OCI-LY7 (cell line): ENCODE data around the gene TM6SF1. TPM values are rescaled to one million over a fixed set of nuclear protein-coding genes. Genes with fewer than 3 reads are reported as not detected.

Experiments
- BruUV-seq: library from RNA; stranded (reverse); fragments of 400-500 nt; replicated peaks from 2 replicates; lab custom pipeline; 2021; lab: Mats Ljungman, UMichigan
- CTCF ChIA-PET: fragments of 300-600 bp; sonication (Branson Sonifier 250); formaldehyde crosslinking; loops from one replicate; lab custom pipeline; 2022; ENCODE audit warnings: antibody characterized with exemption; ENCODE audit not compliant: unreplicated experiment; lab: Charles Lee
- POLR2A ChIA-PET: fragments of 300-600 bp; sonication (Branson Sonifier 250); formaldehyde crosslinking; loops from one replicate; lab custom pipeline; 2022; ENCODE audit warnings: antibody characterized with exemption; lab: Charles Lee
- DNase-seq: peaks from one replicate; pipeline ENCODE4 v3.0.0-alpha.2; 2015; ENCODE audit warnings: low spot score
- H2AFZ ChIP-seq: fragments of 200-600 bp; sonication (generic), shearing (Covaris generic); 2 replicates; pipeline ENCODE4 v1.6.1; 2014; ENCODE audit warnings: mild to moderate bottlenecking, antibody characterized with exemption, low read length, moderate library complexity
- H3K27ac ChIP-seq: fragments of 200-600 bp; sonication (generic); 2 replicates; pipeline ENCODE4 v1.5.1; 2014; ENCODE audit warnings: mixed run types, low read depth, mild to moderate bottlenecking, moderate library complexity, low read length, inconsistent platforms; ENCODE audit not compliant: poor library complexity, severe bottlenecking
- H3K36me3 ChIP-seq: fragments of 200-600 bp; sonication (generic); 2 replicates; pipeline ENCODE4 v1.6.1; 2014; ENCODE audit warnings: mild to moderate bottlenecking, antibody characterized with exemption, low read length, moderate library complexity, mixed read lengths; ENCODE audit not compliant: insufficient read depth
- H3K4me1 ChIP-seq: fragments of 200-600 bp; sonication (generic); 2 replicates; pipeline ENCODE4 v1.5.1; 2014; ENCODE audit warnings: mild to moderate bottlenecking, low read length; ENCODE audit not compliant: insufficient read depth, poor library complexity, severe bottlenecking
- H3K4me2 ChIP-seq: fragments of 200-600 bp; sonication (generic); 2 replicates; pipeline ENCODE4 v1.6.1; 2014; ENCODE audit warnings: mild to moderate bottlenecking, low read length
- H3K4me3 ChIP-seq: fragments of 200-600 bp; sonication (generic); 2 replicates; pipeline ENCODE4 v1.5.1; 2014; ENCODE audit warnings: mild to moderate bottlenecking, low read depth, low read length; ENCODE audit not compliant: poor library complexity, severe bottlenecking
- H3K79me2 ChIP-seq: fragments of 200-600 bp; sonication (generic); 2 replicates; pipeline ENCODE4 v1.6.1; 2016; ENCODE audit warnings: low read depth, mild to moderate bottlenecking, low read length, moderate library complexity, mixed read lengths; ENCODE audit not compliant: insufficient read depth
- H3K9me2 ChIP-seq: fragments of 200-600 bp; sonication (generic); 2 replicates; pipeline ENCODE4 v1.6.1; 2016; ENCODE audit warnings: mild to moderate bottlenecking, low read length, mixed read lengths; ENCODE audit not compliant: insufficient read depth
- H3K9me3 ChIP-seq: fragments of 200-600 bp; sonication (generic); 2 replicates; pipeline ENCODE4 v1.6.1; 2014; ENCODE audit warnings: mild to moderate bottlenecking, mixed run types, low read length, mixed read lengths
- H4K20me1 ChIP-seq: fragments of 200-600 bp; sonication (generic); 2 replicates; pipeline ENCODE4 v1.6.1; 2014; ENCODE audit warnings: mild to moderate bottlenecking, antibody characterized with exemption, low read length, moderate library complexity, mixed read lengths; ENCODE audit not compliant: insufficient read depth
- CTCF ChIP-seq: fragments of 200-600 bp; sonication (generic); conservative IDR thresholded peaks from 2 replicates; pipeline ENCODE4 v1.5.1; 2014; ENCODE audit warnings: mild to moderate bottlenecking, antibody characterized with exemption, low read length, moderate library complexity, mixed read lengths
- EZH2phosphoT487 ChIP-seq: fragments of 200-600 bp; sonication (generic); IDR thresholded peaks from 2 replicates; pipeline ENCODE4 v1.6.1; 2018; ENCODE audit warnings: low read depth, borderline replicate concordance, mild to moderate bottlenecking, mixed run types, antibody characterized with exemption, low read length, moderate library complexity, mixed read lengths
- intact Hi-C: fragments of 100-400 bp; cut with micrococcal nuclease; formaldehyde crosslinking; loops from one replicate; pipeline ENCODE4 v1.10.0; 2022; ENCODE audit not compliant: unreplicated experiment
- total RNA-seq, 2 experiments: library from RNA; depleted of rRNA in 1 of 2; stranded (reverse); fragments of >200 nt in 1 of 2; shearing (Covaris generic) in 1 of 2; gene quantifications; 2 replicates each; pipeline ENCODE4 v1.2.3, GENCODE V29; 2014 to 2022

The TM6SF1 gene
- total RNA-seq, 2 experiments from 2014 or later, result 27.2 to 28.7 TPM

GRCh38 chr15:83110381-83110780, 2.9 kb downstream of the TM6SF1 start:
- Histone ChIP-seq H3K4me3 (no peak overlapping the region), H3K4me1 (peaks cover 23% of the 10 kb centered on the region), H2AFZ (no peak overlapping the region), H3K27ac (no peak overlapping the region), H3K9me2 (no peaks in the 10 kb centered on the region), H3K9me3 (no peaks in the 10 kb centered on the region), H4K20me1 (no peaks in the 10 kb centered on the region), H3K36me3 (peaks cover 20% of the 10 kb centered on the region), H3K4me2 (no peak overlapping the region), H3K79me2 (no peaks in the 10 kb centered on the region)
- DNase-seq, result no peak
- ChIA-PET POLR2A (no interaction called here), CTCF (no interaction called here)
- TF ChIP-seq EZH2phosphoT487 (no peak), CTCF (no peak)
- BruUV-seq, result no TSS peak
- intact Hi-C loops, result no loop called here

DNA sequence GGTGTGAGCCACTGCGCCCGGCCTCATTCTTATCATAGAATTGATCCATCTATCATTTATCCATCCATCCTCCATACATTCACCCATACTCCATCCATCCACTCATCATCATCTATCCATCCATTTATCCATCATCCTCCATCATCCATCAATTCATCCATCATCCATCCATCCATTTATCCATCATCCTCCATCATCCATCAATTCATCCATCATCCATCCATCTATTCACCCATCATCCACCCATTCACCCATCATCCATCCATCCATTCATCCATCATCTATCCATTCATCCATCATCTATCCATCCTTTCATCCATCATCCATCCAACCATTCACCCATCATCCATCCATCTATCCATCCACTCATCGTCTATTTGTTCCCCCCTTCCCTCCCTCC, 3.7 kb downstream of the TM6SF1 start:
- BruUV-seq, result no TSS peak
- peaks cover 21% of the 10 kb centered on the region for H3K36me3 ChIP-seq
- no peaks in the 10 kb centered on the region for H3K9me3 ChIP-seq
- H3K4me2 ChIP-seq, result no peak overlapping the region
- ChIA-PET CTCF (no interaction called here), POLR2A (no interaction called here)
- no peak overlapping the region for H3K27ac ChIP-seq
- no peaks in the 10 kb centered on the region for H3K9me2 ChIP-seq
- no peak overlapping the region for H3K4me3 ChIP-seq
- no peak overlapping the region for H2AFZ ChIP-seq
- DNase-seq, result no peak
- peaks cover 23% of the 10 kb centered on the region for H3K4me1 ChIP-seq
- intact Hi-C loops, result no loop called here
- no peaks in the 10 kb centered on the region for H3K79me2 ChIP-seq
- TF ChIP-seq CTCF (no peak), EZH2phosphoT487 (no peak)
- no peaks in the 10 kb centered on the region for H4K20me1 ChIP-seq

DNA sequence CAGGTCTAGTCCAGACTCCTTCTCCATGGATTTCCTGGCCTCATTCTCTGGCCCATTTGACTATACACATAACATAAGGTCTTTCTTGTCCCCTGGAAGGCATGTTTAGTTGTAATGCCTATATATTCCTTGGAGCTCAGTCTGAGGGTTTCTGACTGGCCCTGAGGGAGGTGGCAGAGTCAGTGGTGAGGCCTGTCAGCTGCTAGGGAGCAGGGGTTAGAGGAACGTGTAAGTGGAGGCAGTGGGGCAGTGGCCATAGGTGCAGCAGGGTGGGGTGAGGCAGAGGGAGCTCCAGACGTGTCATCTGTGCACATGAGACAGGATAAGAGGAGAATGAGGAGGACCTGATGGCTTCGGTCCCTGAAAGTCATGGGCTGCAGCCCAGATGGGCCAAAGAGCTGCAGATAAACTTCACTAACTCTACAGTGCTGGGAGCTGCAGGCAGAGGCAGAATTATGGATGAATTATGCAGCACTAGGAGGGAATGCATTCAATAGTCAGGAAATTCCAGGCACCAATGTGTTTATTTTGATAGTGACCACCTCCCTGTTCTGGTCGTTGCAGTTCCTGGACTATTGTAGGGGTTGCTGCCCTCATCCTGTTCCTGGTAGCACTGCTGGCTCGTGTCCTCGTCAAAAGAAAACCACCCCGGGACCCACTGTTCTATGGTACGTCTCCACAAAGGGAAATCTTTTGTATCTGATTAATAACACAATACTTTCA, 4.9 kb downstream of the TM6SF1 start:
- DNase-seq, result no peak
- Histone ChIP-seq H3K9me3 (no peaks in the 10 kb centered on the region), H3K27ac (no peak overlapping the region), H3K36me3 (peaks cover 27% of the 10 kb centered on the region), H2AFZ (no peak overlapping the region), H3K9me2 (no peaks in the 10 kb centered on the region), H4K20me1 (no peaks in the 10 kb centered on the region), H3K4me1 (peaks cover 17% of the 10 kb centered on the region), H3K4me2 (no peak overlapping the region), H3K4me3 (no peak overlapping the region), H3K79me2 (no peaks in the 10 kb centered on the region)
- POLR2A ChIA-PET, result interaction anchor here (1.6 kb wide), 1 partner anchor 11 kb away, joined by 3 read pairs; no protein-coding TSS in a partner anchor
- BruUV-seq, result no TSS peak
- intact Hi-C loops, result no loop called here
- TF ChIP-seq EZH2phosphoT487 (no peak), CTCF (no peak)
- CTCF ChIA-PET, result no interaction called here
